ENCODE results near the gene FBLN7. TPM values are rescaled to one million over a fixed set of nuclear protein-coding genes. Genes with fewer than 3 reads are reported as not detected.
"Not testable (repeated sequence)": the region's sequence is repeated elsewhere in the genome, so short reads cannot be mapped to it uniquely, and the experiment has no call there.

FBLN7 gene
- total and polyA plus RNA-seq, 3 experiments from 2014 or later = 1.4 to 2.2 (median 2.1) TPM

GRCh38 chr2:112136096-112136495, 2.1 kb upstream of the FBLN7 start:
- Mint-ChIP-seq H3K9me3 (peaks cover 2 to 10% (median 7%) of the 10 kb centered on the region in 5 donors), H3K4me3 (peak overlapping the region in 1 of 7 donors; percentile 17), H3K27ac (no peak overlapping the region), H3K36me3 (peaks cover 0 to 25% (median 5%) of the 10 kb centered on the region in 3 donors), H3K27me3 (peaks cover 22 to 27% of the 10 kb centered on the region in 2 donors), H3K4me1 (peaks cover 5 to 11% (median 6%) of the 10 kb centered on the region in 3 donors)
- no peaks in the 10 kb centered on the region for H3K36me3 ChIP-seq (ENCODE audit: insufficient read depth, low read length)
- H3K9me3 ChIP-seq (ENCODE audit: low read length) = no peaks in the 10 kb centered on the region
- no peak overlapping the region for H3K4me3 ChIP-seq (ENCODE audit: low read length)
- ChIA-PET POLR2A (no interaction called here), CTCF (no interaction called here)
- no peak for DNase-seq
- H3K4me1 ChIP-seq (ENCODE audit: insufficient read depth, low read length) = no peaks in the 10 kb centered on the region
- H3K27me3 ChIP-seq (ENCODE audit: insufficient read depth, low read length, poor library complexity, severe bottlenecking) = peaks cover 4% of the 10 kb centered on the region
- no peak overlapping the region for H3K27ac ChIP-seq (ENCODE audit: low read depth, low read length)

DNA sequence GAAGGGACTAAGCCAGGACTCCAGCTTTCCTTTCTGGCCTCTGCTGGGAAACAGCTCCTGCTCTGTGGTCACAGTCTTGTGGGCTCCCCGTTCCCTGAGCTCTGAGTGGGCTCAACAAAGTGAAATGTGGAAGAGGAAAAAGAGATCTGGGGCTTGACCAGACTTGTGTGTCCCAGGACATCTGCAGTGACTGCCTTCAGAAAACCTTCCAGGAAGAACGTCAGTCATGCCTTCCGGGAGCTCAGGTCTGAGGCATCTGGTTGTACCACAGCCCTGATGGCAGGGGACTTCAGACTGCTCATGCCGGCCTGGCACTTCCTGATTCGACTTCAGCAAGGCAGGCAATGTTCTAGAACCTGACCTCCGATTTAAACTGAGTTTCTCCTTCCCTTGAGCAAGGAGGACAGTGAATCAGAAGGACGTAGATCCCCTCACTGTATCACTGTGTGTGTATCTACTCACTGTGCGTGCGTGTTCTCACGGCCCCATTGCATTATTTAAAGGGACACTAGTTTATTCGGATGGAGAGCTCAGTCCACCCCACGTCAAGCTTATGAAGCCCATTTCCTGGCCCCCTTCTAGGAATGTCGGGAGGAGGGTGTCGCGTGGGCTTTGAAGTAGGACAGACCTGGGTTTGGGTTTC, 548 bp upstream of the FBLN7 start:
- H3K36me3 Mint-ChIP-seq = peaks cover 0 to 22% (median 5%) of the 10 kb centered on the region in 3 donors
- Histone ChIP-seq H3K4me3 (ENCODE audit: low read length) (peak overlapping the region; percentile 55), H3K27ac (ENCODE audit: low read depth, low read length) (no peak overlapping the region), H3K27me3 (ENCODE audit: insufficient read depth, low read length, poor library complexity, severe bottlenecking) (peaks cover 4% of the 10 kb centered on the region), H3K4me1 (ENCODE audit: insufficient read depth, low read length) (no peaks in the 10 kb centered on the region), H3K9me3 (ENCODE audit: low read length) (no peaks in the 10 kb centered on the region), H3K36me3 (ENCODE audit: insufficient read depth, low read length) (no peaks in the 10 kb centered on the region)
- peaks cover 28 to 30% of the 10 kb centered on the region in 2 donors for H3K27me3 Mint-ChIP-seq
- POLR2A ChIA-PET = no interaction called here
- peaks cover 0 to 8% (median 5%) of the 10 kb centered on the region in 5 donors for H3K9me3 Mint-ChIP-seq
- peaks cover 2 to 11% (median 2%) of the 10 kb centered on the region in 3 donors for H3K4me1 Mint-ChIP-seq
- peak overlapping the region in 5 of 7 donors; percentile 41 to 70 (median 54) for H3K4me3 Mint-ChIP-seq
- no peak for DNase-seq
- no peak overlapping the region for H3K27ac Mint-ChIP-seq
- CTCF ChIA-PET = no interaction called here

DNA sequence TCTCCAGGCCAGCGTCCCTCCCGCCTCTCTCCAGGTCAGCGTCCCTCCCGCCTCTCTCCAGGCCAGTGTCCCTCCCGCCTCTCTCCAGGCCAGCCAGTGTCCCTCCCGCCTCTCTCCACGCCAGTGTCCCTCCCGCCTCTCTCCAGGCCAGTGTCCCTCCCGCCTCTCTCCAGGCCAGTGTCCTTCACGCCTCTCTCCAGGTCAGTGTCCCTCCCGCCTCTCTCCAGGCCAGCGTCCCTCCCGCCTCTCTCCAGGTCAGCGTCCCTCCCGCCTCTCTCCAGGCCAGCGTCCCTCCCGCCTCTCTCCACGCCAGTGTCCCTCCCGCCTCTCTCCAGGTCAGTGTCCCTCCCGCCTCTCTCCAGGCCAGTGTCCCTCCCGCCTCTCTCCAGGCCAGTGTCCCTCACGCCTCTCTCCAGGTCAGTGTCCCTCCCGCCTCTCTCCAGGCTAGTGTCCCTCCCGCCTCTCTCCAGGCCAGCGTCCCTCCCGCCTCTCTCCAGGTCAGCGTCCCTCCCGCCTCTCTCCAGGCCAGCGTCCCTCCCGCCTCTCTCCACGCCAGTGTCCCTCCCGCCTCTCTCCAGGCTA, 939 bp downstream of the FBLN7 start:
- H3K27ac Mint-ChIP-seq; H3K9me3 Mint-ChIP-seq; H3K9me3 ChIP-seq (ENCODE audit: low read length); H3K36me3 Mint-ChIP-seq; H3K4me1 ChIP-seq (ENCODE audit: insufficient read depth, low read length); CTCF ChIA-PET; H3K4me3 ChIP-seq (ENCODE audit: low read length); H3K36me3 ChIP-seq (ENCODE audit: insufficient read depth, low read length); DNase-seq; H3K27ac ChIP-seq (ENCODE audit: low read depth, low read length); POLR2A ChIA-PET; H3K4me3 Mint-ChIP-seq; H3K27me3 ChIP-seq (ENCODE audit: insufficient read depth, low read length, poor library complexity, severe bottlenecking): not testable (repeated sequence)
- peaks cover 28 to 35% of the 10 kb centered on the region in 2 donors for H3K27me3 Mint-ChIP-seq
- peaks cover 0 to 11% (median 1%) of the 10 kb centered on the region in 3 donors for H3K4me1 Mint-ChIP-seq

GRCh38 chr2:112139661-112140204, 1.5 kb downstream of the FBLN7 start:
- DNase-seq; H3K4me1 ChIP-seq (ENCODE audit: insufficient read depth, low read length); H3K4me3 ChIP-seq (ENCODE audit: low read length); H3K9me3 ChIP-seq (ENCODE audit: low read length); CTCF ChIA-PET; H3K9me3 Mint-ChIP-seq; H3K36me3 ChIP-seq (ENCODE audit: insufficient read depth, low read length); H3K27me3 ChIP-seq (ENCODE audit: insufficient read depth, low read length, poor library complexity, severe bottlenecking); H3K27ac ChIP-seq (ENCODE audit: low read depth, low read length); H3K27ac Mint-ChIP-seq; H3K4me3 Mint-ChIP-seq; H3K36me3 Mint-ChIP-seq; POLR2A ChIA-PET: not testable (repeated sequence)
- Mint-ChIP-seq H3K27me3 (peaks cover 28 to 35% of the 10 kb centered on the region in 2 donors), H3K4me1 (peaks cover 0 to 11% (median 1%) of the 10 kb centered on the region in 3 donors)

DNA sequence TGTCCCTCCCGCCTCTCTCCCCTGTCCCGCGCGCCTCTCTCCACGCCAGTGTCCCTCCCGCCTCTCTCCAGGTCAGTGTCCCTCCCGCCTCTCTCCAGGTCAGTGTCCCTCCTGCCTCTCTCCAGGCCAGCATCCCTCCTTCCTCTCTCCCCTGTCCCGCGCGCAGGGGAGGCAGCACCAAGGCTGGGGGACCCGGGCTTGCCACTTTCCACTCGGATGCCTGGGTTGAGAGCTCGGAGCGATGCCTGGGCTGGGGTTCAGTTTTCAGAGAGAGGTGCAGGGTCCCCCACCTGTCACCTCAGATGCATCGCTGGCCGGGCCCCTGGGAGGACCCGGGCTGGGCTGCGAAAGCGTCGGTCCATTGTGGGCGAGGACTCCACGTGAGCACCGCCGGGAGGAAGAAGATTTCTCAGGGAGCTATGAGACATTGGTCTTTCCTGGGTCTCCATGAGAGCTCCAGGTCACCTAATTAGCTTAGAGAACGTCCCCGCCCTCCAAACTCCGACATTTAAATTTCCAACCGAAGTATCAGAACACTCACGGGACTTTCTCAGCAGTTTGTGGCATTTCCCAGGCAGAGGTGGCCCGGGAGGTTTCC, 2.1 kb downstream of the FBLN7 start:
- H3K4me3 Mint-ChIP-seq = peak overlapping the region in 1 of 7 donors; percentile 8
- CTCF ChIA-PET = no interaction called here

DNA sequence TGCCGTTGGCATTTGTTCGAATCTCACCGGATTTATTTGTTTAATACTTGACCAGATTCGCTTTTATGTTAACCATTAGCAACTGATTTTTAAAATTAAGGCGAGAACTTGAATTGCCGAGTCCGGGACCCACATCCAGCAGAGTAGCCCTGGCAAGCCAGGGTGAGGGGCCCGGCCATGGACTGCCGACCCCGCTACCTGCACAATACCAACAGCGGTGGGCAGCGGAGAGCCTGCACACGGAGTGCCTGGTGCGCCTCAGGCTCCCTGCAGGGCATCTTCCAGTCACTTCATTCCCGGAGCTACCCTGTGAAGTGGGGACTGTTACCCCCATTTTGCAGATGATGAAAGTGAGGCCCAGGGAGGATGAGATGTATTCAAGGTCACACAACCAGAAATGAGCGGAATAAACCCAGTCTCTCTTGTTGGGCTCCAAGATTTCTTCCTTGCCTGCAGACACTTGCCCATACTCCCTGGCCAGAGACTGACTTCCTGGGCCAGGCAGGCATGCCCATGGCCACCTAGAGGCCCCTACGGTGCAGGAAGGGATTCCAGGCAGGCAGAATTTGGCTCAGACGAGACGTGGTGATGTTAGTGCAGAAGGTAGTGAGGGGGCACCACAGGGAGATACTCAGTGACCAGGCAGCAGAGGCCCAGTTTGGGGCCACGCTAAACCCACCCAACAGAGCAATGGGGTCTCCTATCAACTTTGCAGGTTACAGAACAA, 2.9 kb downstream of the FBLN7 start:
- no peak for DNase-seq
- Histone ChIP-seq H3K36me3 (ENCODE audit: insufficient read depth, low read length) (no peaks in the 10 kb centered on the region), H3K4me1 (ENCODE audit: insufficient read depth, low read length) (no peaks in the 10 kb centered on the region), H3K27me3 (ENCODE audit: insufficient read depth, low read length, poor library complexity, severe bottlenecking) (peaks cover 4% of the 10 kb centered on the region), H3K27ac (ENCODE audit: low read depth, low read length) (no peak overlapping the region), H3K9me3 (ENCODE audit: low read length) (no peaks in the 10 kb centered on the region), H3K4me3 (ENCODE audit: low read length) (no peak overlapping the region)
- ChIA-PET CTCF (no interaction called here), POLR2A (no interaction called here)
- Mint-ChIP-seq H3K4me3 (no peak overlapping the region), H3K9me3 (peaks cover 0 to 2% (median 0%) of the 10 kb centered on the region in 5 donors), H3K36me3 (peaks cover 0 to 8% (median 0%) of the 10 kb centered on the region in 3 donors), H3K27me3 (peaks cover 23 to 33% of the 10 kb centered on the region in 2 donors), H3K27ac (no peak overlapping the region), H3K4me1 (peaks cover 0 to 11% (median 1%) of the 10 kb centered on the region in 3 donors)

More for the DNA sequence above, 2.1 kb downstream of the FBLN7 start:
- Histone ChIP-seq H3K36me3 (ENCODE audit: insufficient read depth, low read length) (no peaks in the 10 kb centered on the region), H3K4me3 (ENCODE audit: low read length) (no peak overlapping the region), H3K9me3 (ENCODE audit: low read length) (no peaks in the 10 kb centered on the region), H3K27me3 (ENCODE audit: insufficient read depth, low read length, poor library complexity, severe bottlenecking) (peaks cover 4% of the 10 kb centered on the region), H3K4me1 (ENCODE audit: insufficient read depth, low read length) (no peaks in the 10 kb centered on the region), H3K27ac (ENCODE audit: low read depth, low read length) (no peak overlapping the region)
- no peak for DNase-seq
- Mint-ChIP-seq H3K4me1 (peaks cover 0 to 11% (median 1%) of the 10 kb centered on the region in 3 donors), H3K27me3 (peaks cover 28 to 35% of the 10 kb centered on the region in 2 donors), H3K9me3 (peaks cover 0 to 2% (median 0%) of the 10 kb centered on the region in 5 donors), H3K36me3 (peaks cover 0 to 9% (median 0%) of the 10 kb centered on the region in 3 donors), H3K27ac (no peak overlapping the region)
- POLR2A ChIA-PET = no interaction called here

DNA sequence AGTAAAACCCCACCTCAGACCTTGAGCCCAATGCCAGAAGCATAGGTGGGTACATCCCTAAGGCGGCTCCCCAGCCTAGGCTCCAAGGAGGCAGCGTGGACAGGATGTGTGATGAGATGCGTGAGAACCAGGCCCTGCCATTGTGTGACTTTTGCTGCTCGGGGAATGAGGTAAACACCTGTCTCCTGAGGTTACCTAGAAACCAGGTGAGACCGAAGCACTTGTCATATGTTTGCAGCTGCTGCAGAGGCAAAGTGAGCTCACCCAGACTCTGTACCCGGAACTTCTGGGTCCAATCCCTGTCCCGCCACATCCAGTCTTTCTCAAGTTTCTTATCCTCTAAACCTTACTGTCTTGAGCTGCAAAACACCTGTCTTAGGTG, 3.4 kb downstream of the FBLN7 start:
- Mint-ChIP-seq H3K4me1 (peaks cover 0 to 11% (median 1%) of the 10 kb centered on the region in 3 donors), H3K27me3 (peaks cover 19 to 30% of the 10 kb centered on the region in 2 donors), H3K36me3 (peaks cover 0 to 4% (median 0%) of the 10 kb centered on the region in 3 donors), H3K9me3 (no peaks in the 10 kb centered on the region), H3K4me3 (no peak overlapping the region), H3K27ac (no peak overlapping the region)
- Histone ChIP-seq H3K27ac (ENCODE audit: low read depth, low read length) (no peak overlapping the region), H3K36me3 (ENCODE audit: insufficient read depth, low read length) (no peaks in the 10 kb centered on the region), H3K9me3 (ENCODE audit: low read length) (no peaks in the 10 kb centered on the region), H3K27me3 (ENCODE audit: insufficient read depth, low read length, poor library complexity, severe bottlenecking) (peaks cover 4% of the 10 kb centered on the region), H3K4me1 (ENCODE audit: insufficient read depth, low read length) (no peaks in the 10 kb centered on the region), H3K4me3 (ENCODE audit: low read length) (no peak overlapping the region)
- DNase-seq = no peak
- POLR2A ChIA-PET = no interaction called here
- CTCF ChIA-PET = no interaction called here

Data from CD8-positive, alpha-beta memory T cell (primary cell).